AG04449 (cell line): Measurements from ENCODE around the gene MLH3.

ENCODE experiments used
- CTCF ChIA-PET: fragments of 350-600 bp; formaldehyde crosslinking; extraction: SDS; loops from one replicate; lab custom pipeline; 2021; ENCODE audit warnings: antibody characterized with exemption; lab: Yijun Ruan, JAX
- POLR2A ChIA-PET: fragments of 400-600, 350-600 bp; formaldehyde crosslinking; extraction: SDS; loops from one replicate; lab custom pipeline; 2020; ENCODE audit warnings: antibody characterized with exemption, inconsistent platforms; lab: Yijun Ruan, JAX
- DNase-seq: peaks from one replicate; pipeline ENCODE4 v3.0.0-alpha.2; 2010; ENCODE audit warnings: low read depth, low spot score
- H3K4me3 ChIP-seq: 2 replicates; pipeline ENCODE4 v1.5.1; 2011; ENCODE audit warnings: low read depth, mild to moderate bottlenecking, control low read depth, low read length
- TF ChIP-seq, protein P1 (sequence below): IDR thresholded peaks from one replicate; pipeline ENCODE4 v1.5.1; 2011; ENCODE audit warnings: mild to moderate bottlenecking, moderate library complexity, low read length, control low read depth, inconsistent platforms; ENCODE audit not compliant: insufficient read depth; ENCODE audit errors: missing control alignments

Gene MLH3

GRCh38 chr14:75050852-75051555 is at the start of gene MLH3:
Gene MLH3 (minus strand): TSS chr14:75051467. CDS start chr14:75049655, 1,812 bp downstream.
- no peak for DNase-seq
- TF ChIP-seq, protein P1, sequence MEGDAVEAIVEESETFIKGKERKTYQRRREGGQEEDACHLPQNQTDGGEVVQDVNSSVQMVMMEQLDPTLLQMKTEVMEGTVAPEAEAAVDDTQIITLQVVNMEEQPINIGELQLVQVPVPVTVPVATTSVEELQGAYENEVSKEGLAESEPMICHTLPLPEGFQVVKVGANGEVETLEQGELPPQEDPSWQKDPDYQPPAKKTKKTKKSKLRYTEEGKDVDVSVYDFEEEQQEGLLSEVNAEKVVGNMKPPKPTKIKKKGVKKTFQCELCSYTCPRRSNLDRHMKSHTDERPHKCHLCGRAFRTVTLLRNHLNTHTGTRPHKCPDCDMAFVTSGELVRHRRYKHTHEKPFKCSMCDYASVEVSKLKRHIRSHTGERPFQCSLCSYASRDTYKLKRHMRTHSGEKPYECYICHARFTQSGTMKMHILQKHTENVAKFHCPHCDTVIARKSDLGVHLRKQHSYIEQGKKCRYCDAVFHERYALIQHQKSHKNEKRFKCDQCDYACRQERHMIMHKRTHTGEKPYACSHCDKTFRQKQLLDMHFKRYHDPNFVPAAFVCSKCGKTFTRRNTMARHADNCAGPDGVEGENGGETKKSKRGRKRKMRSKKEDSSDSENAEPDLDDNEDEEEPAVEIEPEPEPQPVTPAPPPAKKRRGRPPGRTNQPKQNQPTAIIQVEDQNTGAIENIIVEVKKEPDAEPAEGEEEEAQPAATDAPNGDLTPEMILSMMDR: no peak
- ChIA-PET POLR2A (no interaction called here), CTCF (interaction anchor here (0.6 to 1.2 kb wide), 6 partner anchors 12 to 603 kb away, joined by 3 to 5 read pairs (median 4); partner anchors contain the start of gene ACYP1)
- H3K4me3 ChIP-seq: peak within 1 kb of the TSS; percentile 60

DNA sequence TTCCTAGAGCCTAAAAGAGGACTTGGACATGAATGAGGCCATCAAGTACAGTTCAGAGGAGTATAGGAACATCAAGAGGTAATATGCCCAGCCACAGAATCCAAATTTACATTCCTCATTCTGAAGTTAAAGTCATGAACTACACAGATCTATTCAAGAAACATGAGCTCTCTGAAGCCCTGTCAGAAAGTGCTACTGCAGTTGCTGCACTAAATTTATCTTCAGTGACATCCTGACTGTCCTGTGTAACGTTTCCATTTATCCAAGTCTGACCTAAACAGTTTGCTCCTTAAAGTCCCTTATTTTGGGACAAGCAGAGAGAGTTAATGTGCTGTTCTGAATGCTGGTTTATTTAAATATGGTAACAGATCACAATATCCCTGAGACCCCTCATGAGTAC is 47.4 kb upstream of the MLH3 start:
- TF ChIP-seq, protein P1: no peak
- no peak overlapping the region for H3K4me3 ChIP-seq
- no peak for DNase-seq
- CTCF ChIA-PET: interaction anchor here (1.2 to 4.9 kb wide), 2 partner anchors 9 to 197 kb away, joined by 4 to 50 read pairs; no protein-coding TSS in a partner anchor
- POLR2A ChIA-PET: no interaction called here

GRCh38 chr14:75098212-75098611 is 46.9 kb upstream of the MLH3 start:
- no peak for DNase-seq
- POLR2A ChIA-PET: no interaction called here
- CTCF ChIA-PET: interaction anchor here (1.2 to 4.9 kb wide), 2 partner anchors 9 to 197 kb away, joined by 4 to 50 read pairs; no protein-coding TSS in a partner anchor
- TF ChIP-seq, protein P1: no peak
- H3K4me3 ChIP-seq: no peak overlapping the region

GRCh38 chr14:75096959-75097358 is 45.7 kb upstream of the MLH3 start:
- DNase-seq: no peak
- POLR2A ChIA-PET: no interaction called here
- CTCF ChIA-PET: interaction anchor here (0.6 to 12.6 kb wide), 4 partner anchors 8 to 235 kb away, joined by 3 to 296 read pairs (median 10); no protein-coding TSS in a partner anchor
- TF ChIP-seq, protein P1: no peak
- no peak overlapping the region for H3K4me3 ChIP-seq

DNA sequence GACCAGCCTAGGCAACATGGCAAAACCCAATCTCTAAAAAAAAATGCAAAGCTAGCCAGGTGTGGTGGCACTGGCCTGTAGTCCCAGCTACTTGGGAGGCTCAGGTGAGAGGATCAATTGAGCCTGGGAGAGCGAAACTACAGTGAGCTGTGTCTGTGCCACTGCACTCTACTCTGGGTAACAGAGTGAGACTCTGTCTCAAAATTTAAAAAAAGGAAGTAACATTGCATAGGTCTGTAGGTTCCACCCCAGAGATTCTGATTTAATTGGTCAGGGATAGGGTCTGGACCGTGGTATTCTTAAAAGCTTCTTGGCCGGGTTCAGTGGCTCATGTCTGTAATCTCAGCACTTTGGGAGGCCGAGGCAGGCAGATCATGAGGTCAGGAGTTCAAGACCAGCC is 44.4 kb upstream of the MLH3 start:
- no peak for DNase-seq
- TF ChIP-seq, protein P1: no peak
- CTCF ChIA-PET: interaction anchor here (0.9 to 12.6 kb wide), 6 partner anchors 15 to 234 kb away, joined by 3 to 296 read pairs (median 6); no protein-coding TSS in a partner anchor
- POLR2A ChIA-PET: no interaction called here
- no peak overlapping the region for H3K4me3 ChIP-seq

DNA sequence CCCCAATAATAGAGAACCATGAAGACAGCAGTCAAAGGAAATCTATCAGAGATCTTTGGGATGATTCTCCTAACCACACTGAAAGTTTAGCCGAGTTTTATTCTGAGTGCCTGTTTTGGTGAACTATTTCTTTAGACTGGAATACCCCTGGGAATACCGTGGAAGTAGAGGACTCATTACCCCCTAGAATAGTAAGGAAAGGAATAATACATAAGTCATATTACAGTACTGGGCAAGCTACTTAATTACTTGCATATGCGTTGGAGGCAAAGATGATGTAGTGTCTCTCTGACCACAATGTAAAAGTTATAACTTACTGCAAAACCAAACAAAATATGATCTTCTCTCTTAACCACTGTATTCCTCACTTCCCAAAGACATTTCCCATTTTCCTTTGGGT is 43.6 kb upstream of the MLH3 start:
- CTCF ChIA-PET: interaction anchor here (1.1 to 12.6 kb wide), 3 partner anchors 149 to 190 kb away, joined by 3 to 296 read pairs (median 7); no protein-coding TSS in a partner anchor
- TF ChIP-seq, protein P1: no peak
- peak; percentile 12 for DNase-seq
- POLR2A ChIA-PET: no interaction called here
- no peak overlapping the region for H3K4me3 ChIP-seq
